NCI-H2196 treated with DMSO at 0.1 percent for 48 hours (cell line): Measurements from ENCODE around the gene KRT86.
"Not testable (repeated sequence)": the region's sequence is repeated elsewhere in the genome, so short reads cannot be mapped to it uniquely, and the experiment has no call there.

Source experiments
- DNase-seq: peaks from one replicate; lab custom pipeline; 2025; ENCODE audit not compliant: unreplicated experiment; lab: John Stamatoyannopoulos, UW

Gene KRT86

GRCh38 chr12:52334185-52334584 is 59.7 kb downstream of the KRT86 start:
- DNase-seq, result no peak

DNA sequence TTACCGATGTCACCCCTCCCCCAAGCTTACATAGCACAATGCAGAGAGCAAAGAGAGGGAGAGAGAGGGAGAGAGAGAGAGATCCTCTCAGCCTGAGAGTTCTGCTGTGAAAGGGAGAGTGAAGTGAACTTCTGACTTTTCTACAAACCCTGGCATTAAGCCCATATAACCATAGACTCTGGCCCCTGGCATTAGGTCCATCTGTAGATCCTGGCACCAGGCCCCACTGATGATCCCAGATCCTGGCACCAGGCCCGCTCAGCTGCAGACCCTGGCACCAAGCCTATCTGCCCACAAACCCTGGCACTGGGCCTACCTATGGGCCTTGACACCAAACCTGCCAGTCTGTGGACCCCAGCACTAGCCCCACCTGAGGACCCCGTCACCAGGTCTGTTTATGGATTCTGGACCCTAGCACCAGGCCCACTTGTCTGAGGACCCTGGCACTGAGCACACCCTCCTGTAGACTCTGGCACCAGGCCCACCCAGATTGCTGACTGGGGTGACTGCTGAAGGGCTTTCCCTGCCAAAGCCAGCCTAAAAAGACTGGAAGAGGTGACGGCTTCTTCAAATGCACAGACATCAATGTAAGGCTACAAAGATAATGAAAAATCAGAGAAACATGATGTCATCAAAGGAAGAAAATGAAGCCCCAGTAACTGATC is 61.3 kb downstream of the KRT86 start:
- DNase-seq, result peak; percentile 91

- no peak for DNase-seq
Observed at GRCh38 chr12:52336641-52337040, 62.2 kb downstream of the KRT86 start.

DNA sequence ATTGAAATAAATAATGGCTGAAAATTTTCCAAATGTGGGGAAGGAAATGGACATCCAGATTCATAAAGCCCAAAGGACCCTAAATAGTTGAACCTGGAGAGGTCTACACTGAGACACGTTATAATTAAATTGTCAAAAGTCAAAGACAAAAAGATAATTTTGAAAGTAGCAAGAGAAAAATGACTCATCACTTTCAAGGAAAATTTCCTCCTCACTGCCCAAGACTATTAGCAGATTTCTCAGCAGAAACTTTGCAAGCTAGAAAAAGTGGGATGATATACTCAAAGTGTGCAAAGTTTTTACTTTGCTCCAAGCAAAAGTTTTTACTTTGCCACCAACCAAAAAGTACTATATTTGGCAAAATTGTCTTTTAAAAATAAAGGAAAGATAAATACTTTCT is 62.6 kb downstream of the KRT86 start:
- DNase-seq, result no peak

GRCh38 chr12:52338241-52338960 is 64.0 kb downstream of the KRT86 start:
- no peak for DNase-seq

DNA sequence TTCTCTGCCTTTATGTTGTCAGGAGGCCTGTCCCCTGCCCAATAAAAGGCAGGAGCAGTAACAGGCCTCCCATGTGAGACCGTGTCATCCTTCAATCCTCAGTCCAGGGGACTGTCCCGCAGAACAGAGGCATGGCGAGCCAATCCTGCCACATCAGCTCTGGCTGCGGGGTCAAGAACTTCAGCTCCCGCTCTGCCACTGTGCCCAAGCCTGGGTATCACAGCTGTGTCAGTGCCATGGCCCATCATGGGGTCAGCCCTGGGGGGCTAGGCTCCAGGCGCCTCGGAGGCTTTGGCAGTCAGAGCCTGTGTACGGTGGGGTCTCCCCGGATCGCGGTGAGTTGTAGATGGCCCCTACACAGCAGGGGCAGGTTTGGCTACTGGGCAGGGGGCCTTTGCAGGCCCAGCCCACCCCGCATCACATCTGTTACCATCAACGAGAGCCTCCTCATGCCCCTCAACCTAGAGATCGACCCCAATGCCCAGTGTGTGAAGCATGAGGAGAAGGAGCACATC is 66.7 kb downstream of the KRT86 start:
- no peak for DNase-seq

GRCh38 chr12:52342781-52343490 is 68.5 kb downstream of the KRT86 start:
- DNase-seq, result no peak

DNA sequence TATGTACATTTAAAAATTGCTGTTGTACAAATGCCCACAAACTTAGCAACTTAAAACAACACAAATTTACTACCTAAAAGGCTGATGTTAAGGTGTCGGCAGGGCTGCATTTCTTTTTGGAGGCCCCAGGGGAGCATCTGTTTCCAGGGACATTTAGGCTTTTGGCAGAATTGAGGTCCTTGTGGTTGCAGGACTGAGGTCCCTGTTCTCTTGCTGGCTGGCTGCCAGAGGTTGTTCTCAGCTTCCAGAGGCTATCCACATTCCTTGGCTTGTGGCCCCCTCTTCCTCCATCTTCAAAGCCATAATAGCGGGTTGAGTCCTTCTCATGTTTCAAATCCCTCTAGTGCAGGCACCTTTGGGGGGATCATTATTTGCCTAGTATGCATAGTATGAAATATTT is 69.1 kb downstream of the KRT86 start:
- DNase-seq, result no peak

GRCh38 chr12:52344111-52344510 is 69.7 kb downstream of the KRT86 start:
- no peak for DNase-seq

- not testable (repeated sequence) for DNase-seq
Observed at GRCh38 chr12:52345041-52345440, 70.6 kb downstream of the KRT86 start.

- DNase-seq, result no peak
Observed at GRCh38 chr12:52346593-52346992, 72.1 kb downstream of the KRT86 start.

DNA sequence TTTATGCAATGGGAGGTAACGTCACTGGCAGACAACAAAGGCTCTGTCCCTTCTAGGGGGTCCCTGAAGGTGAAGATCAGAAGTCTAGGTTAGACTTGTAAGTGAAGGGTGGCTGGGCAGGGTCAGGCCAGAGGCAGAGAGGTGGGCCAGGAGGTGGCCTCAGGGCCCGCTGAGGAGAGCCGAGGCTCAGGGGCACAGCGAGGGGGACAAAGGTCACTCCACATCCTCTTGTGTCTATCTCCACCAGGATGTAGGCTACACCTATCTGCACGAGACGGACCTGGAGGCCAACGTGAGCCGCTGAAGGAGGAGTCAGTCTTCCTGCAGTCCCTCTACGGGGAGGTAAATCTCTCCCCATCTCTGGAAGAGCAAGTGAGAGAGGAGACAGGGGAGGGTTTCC is 72.6 kb downstream of the KRT86 start:
- no peak for DNase-seq

GRCh38 chr12:52347551-52348510 is 73.4 kb downstream of the KRT86 start:
- no peak for DNase-seq

DNA sequence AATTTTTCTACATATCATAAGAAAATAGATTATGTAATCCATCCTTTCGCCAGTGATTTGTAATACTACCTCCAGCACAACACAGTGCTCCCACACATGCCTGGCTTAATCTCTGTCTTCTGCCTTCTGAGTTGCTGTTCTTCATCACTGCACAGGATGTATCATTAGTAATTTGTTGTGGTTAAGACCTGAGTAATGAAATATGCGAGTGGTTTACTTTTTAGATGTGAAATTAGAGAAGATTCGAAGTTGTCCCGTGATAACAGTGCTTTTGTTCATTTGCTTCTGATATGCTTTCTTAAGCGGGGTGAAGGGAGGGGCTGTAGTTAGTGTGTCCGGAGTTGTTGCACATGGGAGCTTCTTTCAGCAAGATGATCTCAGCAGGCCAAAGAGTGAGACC is 74.8 kb downstream of the KRT86 start:
- DNase-seq, result no peak

GRCh38 chr12:52350021-52350620 is 75.7 kb downstream of the KRT86 start:
- DNase-seq, result no peak

- DNase-seq, result no peak
Observed at GRCh38 chr12:52350786-52351185, 76.3 kb downstream of the KRT86 start.

- no peak for DNase-seq
Observed at GRCh38 chr12:52351196-52352059, 77.0 kb downstream of the KRT86 start.

DNA sequence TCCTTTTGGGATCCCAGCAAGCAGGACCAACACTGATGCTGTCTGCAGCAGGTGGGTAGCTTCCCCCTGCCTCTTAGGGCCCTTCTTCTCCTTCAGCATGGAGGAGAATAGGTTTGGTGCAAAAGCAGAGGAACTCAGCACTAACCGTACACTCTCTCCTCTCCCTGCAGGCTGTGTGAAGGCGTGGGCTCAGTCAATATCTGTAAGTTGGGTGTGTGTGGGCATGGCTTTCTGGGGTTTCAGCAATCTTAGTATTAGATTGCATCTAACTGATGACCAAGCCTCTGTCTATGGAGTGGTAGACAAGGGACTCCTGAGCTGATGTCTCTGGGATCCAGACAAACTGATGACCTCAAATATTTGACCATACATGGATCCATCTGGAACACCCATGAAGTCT is 78.5 kb downstream of the KRT86 start:
- DNase-seq, result no peak

DNA sequence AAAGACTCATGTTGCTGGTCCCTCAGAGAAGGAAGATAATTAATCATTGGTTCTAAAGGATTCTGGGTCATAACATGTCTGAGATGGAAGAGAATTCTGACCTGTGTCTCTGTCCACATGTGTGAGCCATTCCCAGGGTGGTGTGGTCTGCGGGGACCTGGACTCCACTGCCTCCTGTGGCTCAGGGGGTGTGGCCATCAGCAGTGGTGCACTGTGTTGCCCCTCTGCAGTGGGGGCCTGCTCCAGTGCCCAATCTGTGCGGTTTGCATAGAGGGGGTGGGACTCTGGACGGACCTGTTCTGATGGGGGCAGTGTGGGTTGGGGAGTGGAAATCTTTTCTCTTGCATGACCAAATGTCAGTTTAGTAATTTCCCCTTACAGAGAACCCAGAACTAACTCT is 79.3 kb downstream of the KRT86 start:
- no peak for DNase-seq
